Iris pigment epithelial cell (primary cell): ENCODE results near the gene TSC22D4.
"Not testable (repeated sequence)": the region's sequence is repeated elsewhere in the genome, so short reads cannot be mapped to it uniquely, and the experiment has no call there.

Experiments
- DNase-seq: peaks from one replicate; pipeline ENCODE4 v3.0.0-alpha.2; 2011; ENCODE audit warnings: low read depth

Gene TSC22D4

GRCh38 chr7:100443096-100443840, 35.7 kb downstream of the TSC22D4 start:
- no peak for DNase-seq

- no peak for DNase-seq
Observed at GRCh38 chr7:100441641-100442535, 37.1 kb downstream of the TSC22D4 start.

GRCh38 chr7:100439244-100439643, 39.8 kb downstream of the TSC22D4 start:
- not testable (repeated sequence) for DNase-seq

- not testable (repeated sequence) for DNase-seq
Observed at GRCh38 chr7:100438731-100439130, 40.3 kb downstream of the TSC22D4 start.

GRCh38 chr7:100438172-100438571, 40.8 kb downstream of the TSC22D4 start:
- no peak for DNase-seq

GRCh38 chr7:100437150-100438100, 41.6 kb downstream of the TSC22D4 start:
- no peak for DNase-seq

GRCh38 chr7:100435401-100436304, 43.4 kb downstream of the TSC22D4 start:
- peak; percentile 38 for DNase-seq

GRCh38 chr7:100434297-100435144, 44.5 kb downstream of the TSC22D4 start:
- DNase-seq: no peak

- DNase-seq: no peak
Observed at GRCh38 chr7:100433592-100434296, 45.3 kb downstream of the TSC22D4 start.

GRCh38 chr7:100433276-100433591, 45.8 kb downstream of the TSC22D4 start:
- DNase-seq: no peak

- DNase-seq: no peak
Observed at GRCh38 chr7:100432621-100433275, 46.3 kb downstream of the TSC22D4 start.

GRCh38 chr7:100432053-100432452, 47.0 kb downstream of the TSC22D4 start:
- DNase-seq: no peak

- no peak for DNase-seq
Observed at GRCh38 chr7:100431286-100431735, 47.7 kb downstream of the TSC22D4 start.

- peak; percentile 27 for DNase-seq
Observed at GRCh38 chr7:100430493-100431285, 48.3 kb downstream of the TSC22D4 start.

GRCh38 chr7:100429637-100430492, 49.1 kb downstream of the TSC22D4 start, which contains the start of gene MEPCE:
Gene MEPCE (plus strand): TSS chr7:100429831. CDS start chr7:100430019, 188 bp downstream.
- DNase-seq: peak; percentile 95

- peak; percentile 100 for DNase-seq
Observed at GRCh38 chr7:100428967-100429636, 49.9 kb downstream of the TSC22D4 start.
